Hepatocyte (in vitro differentiated cells): ENCODE data around the gene HERC5.

Experiments
- CTCF ChIP-seq: fragments of 200-600 bp; sonication (generic); IDR thresholded peaks from 2 replicates; pipeline ENCODE4 v1.5.1; 2016; ENCODE audit warnings: antibody characterized with exemption, mild to moderate bottlenecking; ENCODE audit not compliant: poor library complexity
- EZH2 ChIP-seq: fragments of 200-600 bp; sonication (generic); IDR thresholded peaks from 2 replicates; pipeline ENCODE4 v1.6.1; 2016; ENCODE audit warnings: antibody characterized with exemption, mild to moderate bottlenecking, borderline replicate concordance
- EZH2phosphoT487 ChIP-seq: fragments of 200-600 bp; sonication (generic); IDR thresholded peaks from one replicate; pipeline ENCODE4 v1.6.1; 2018; ENCODE audit warnings: antibody characterized with exemption, mild to moderate bottlenecking, low read depth, moderate library complexity; ENCODE audit not compliant: unreplicated experiment, severe bottlenecking

- TF ChIP-seq EZH2phosphoT487 (no peak), CTCF (peak; percentile 20), EZH2 (no peak)
These were observed 71.9 kb downstream of the HERC5 start for GRCh38 chr4:88528861-88529260.
